ENCODE data around the gene KCNH6.

- TF ChIP-seq CTCF (IDR thresholded peaks at IDR 0.05) = no peak
- no peak for TF ChIP-seq POLR2A (IDR thresholded peaks at IDR 0.05)
These were observed 31.7 kb upstream of the KCNH6 start for GRCh38 chr17:63491413-63491812.

Data from lower leg skin (tissue), 3 donors.